Adipocyte (in vitro differentiated cells): ENCODE data around the gene ADSS1.
A peak's percentile ranks its signal among the peaks of the same experiment; 100 is the strongest.

Experiments
- DNase-seq: peaks from one replicate; pipeline ENCODE4 v3.0.0-alpha.2; 2015; ENCODE audit warnings: low read depth
- H3K27me3 ChIP-seq: replicated peaks from 2 replicates; pipeline ENCODE4 v1.7.0; 2013; ENCODE audit warnings: mild to moderate bottlenecking, low read length, moderate library complexity; ENCODE audit not compliant: control insufficient read depth, insufficient read depth
- H3K36me3 ChIP-seq: 2 replicates; pipeline ENCODE4 v1.7.0; 2013; ENCODE audit warnings: low read length, mild to moderate bottlenecking, moderate library complexity; ENCODE audit not compliant: control insufficient read depth, insufficient read depth, severe bottlenecking
- H3K4me1 ChIP-seq: 2 replicates; pipeline ENCODE4 v1.7.0; 2013; ENCODE audit warnings: mild to moderate bottlenecking, low read length, moderate library complexity; ENCODE audit not compliant: control insufficient read depth, insufficient read depth
- H3K4me3 ChIP-seq: 2 replicates; pipeline ENCODE4 v1.7.0; 2013; ENCODE audit warnings: mild to moderate bottlenecking, low read length, moderate library complexity
- H3K9ac ChIP-seq: 2 replicates; pipeline ENCODE4 v1.7.0; 2013; ENCODE audit warnings: mild to moderate bottlenecking, low read length, moderate library complexity
- H3K9me3 ChIP-seq: 2 replicates; pipeline ENCODE4 v1.7.0; 2013; ENCODE audit warnings: mild to moderate bottlenecking, low read length, moderate library complexity; ENCODE audit not compliant: control insufficient read depth

The ADSS1 gene

GRCh38 chr14:104732931-104733681 is 9.1 kb downstream of the ADSS1 start:
- no peak overlapping the region for H3K4me3 ChIP-seq
- no peaks in the 10 kb centered on the region for H3K36me3 ChIP-seq
- H3K9ac ChIP-seq: no peak overlapping the region
- H3K9me3 ChIP-seq: no peaks in the 10 kb centered on the region
- H3K27me3 ChIP-seq: no peaks in the 10 kb centered on the region
- no peak for DNase-seq
- peaks cover 17% of the 10 kb centered on the region for H3K4me1 ChIP-seq

DNA sequence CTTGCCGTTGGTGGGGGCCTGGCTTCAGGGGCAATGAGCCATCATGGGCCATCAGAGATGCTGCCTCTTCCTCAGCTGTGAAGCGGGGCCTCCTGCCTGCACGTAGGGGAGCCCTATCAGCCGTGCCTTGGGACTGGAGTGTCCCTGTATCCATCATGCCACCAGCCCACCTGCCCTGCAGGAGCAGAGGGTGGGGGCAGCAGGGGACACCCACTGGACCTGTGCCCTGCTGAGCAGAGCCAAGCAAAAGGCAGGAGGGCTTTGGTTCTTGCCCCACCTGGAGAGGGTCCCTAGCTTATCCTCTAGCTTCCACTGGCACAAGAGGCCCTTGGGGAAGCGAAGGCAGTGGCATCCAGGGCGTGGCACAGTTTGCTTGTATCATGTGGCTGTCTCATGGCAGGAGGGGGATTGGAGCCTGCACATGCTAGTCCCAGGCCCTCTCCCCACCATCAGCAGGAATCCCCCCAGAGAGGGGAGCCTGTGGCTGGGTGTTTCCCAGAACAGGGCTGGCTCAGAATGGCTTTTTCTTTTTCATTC is 10.1 kb downstream of the ADSS1 start:
- Histone ChIP-seq H3K9ac (no peak overlapping the region), H3K4me3 (no peak overlapping the region), H3K36me3 (no peaks in the 10 kb centered on the region), H3K4me1 (peaks cover 17% of the 10 kb centered on the region), H3K9me3 (no peaks in the 10 kb centered on the region), H3K27me3 (no peaks in the 10 kb centered on the region)
- no peak for DNase-seq

- peaks cover 17% of the 10 kb centered on the region for H3K4me1 ChIP-seq
- no peak for DNase-seq
- H3K9me3 ChIP-seq: no peaks in the 10 kb centered on the region
- no peak overlapping the region for H3K4me3 ChIP-seq
- H3K36me3 ChIP-seq: no peaks in the 10 kb centered on the region
- no peaks in the 10 kb centered on the region for H3K27me3 ChIP-seq
- H3K9ac ChIP-seq: no peak overlapping the region
These were observed 10.6 kb downstream of the ADSS1 start for GRCh38 chr14:104734601-104734990.

- Histone ChIP-seq H3K9me3 (no peaks in the 10 kb centered on the region), H3K9ac (peak overlapping the region; percentile 11), H3K27me3 (no peaks in the 10 kb centered on the region), H3K4me1 (peaks cover 17% of the 10 kb centered on the region), H3K4me3 (no peak overlapping the region), H3K36me3 (no peaks in the 10 kb centered on the region)
- no peak for DNase-seq
These were observed 11.2 kb downstream of the ADSS1 start for GRCh38 chr14:104734991-104735779.

- Histone ChIP-seq H3K4me3 (no peak overlapping the region), H3K36me3 (no peaks in the 10 kb centered on the region), H3K9ac (peak overlapping the region; percentile 60), H3K9me3 (no peaks in the 10 kb centered on the region), H3K27me3 (no peaks in the 10 kb centered on the region), H3K4me1 (peaks cover 17% of the 10 kb centered on the region)
- DNase-seq: peak; percentile 91
These were observed 12.0 kb downstream of the ADSS1 start for GRCh38 chr14:104735830-104736642.

GRCh38 chr14:104738375-104739019 is 14.5 kb downstream of the ADSS1 start:
- no peak for DNase-seq
- Histone ChIP-seq H3K9ac (no peak overlapping the region), H3K4me1 (peaks cover 17% of the 10 kb centered on the region), H3K36me3 (no peaks in the 10 kb centered on the region), H3K9me3 (no peaks in the 10 kb centered on the region), H3K4me3 (no peak overlapping the region), H3K27me3 (no peaks in the 10 kb centered on the region)

GRCh38 chr14:104739026-104739425 is 15.0 kb downstream of the ADSS1 start:
- no peaks in the 10 kb centered on the region for H3K27me3 ChIP-seq
- H3K4me3 ChIP-seq: no peak overlapping the region
- H3K9me3 ChIP-seq: no peaks in the 10 kb centered on the region
- H3K36me3 ChIP-seq: no peaks in the 10 kb centered on the region
- no peak for DNase-seq
- H3K9ac ChIP-seq: no peak overlapping the region
- H3K4me1 ChIP-seq: peaks cover 17% of the 10 kb centered on the region

GRCh38 chr14:104739546-104740516 is 15.8 kb downstream of the ADSS1 start:
- no peak overlapping the region for H3K9ac ChIP-seq
- H3K27me3 ChIP-seq: no peaks in the 10 kb centered on the region
- DNase-seq: no peak
- no peak overlapping the region for H3K4me3 ChIP-seq
- H3K4me1 ChIP-seq: peaks cover 17% of the 10 kb centered on the region
- H3K36me3 ChIP-seq: no peaks in the 10 kb centered on the region
- H3K9me3 ChIP-seq: no peaks in the 10 kb centered on the region

DNA sequence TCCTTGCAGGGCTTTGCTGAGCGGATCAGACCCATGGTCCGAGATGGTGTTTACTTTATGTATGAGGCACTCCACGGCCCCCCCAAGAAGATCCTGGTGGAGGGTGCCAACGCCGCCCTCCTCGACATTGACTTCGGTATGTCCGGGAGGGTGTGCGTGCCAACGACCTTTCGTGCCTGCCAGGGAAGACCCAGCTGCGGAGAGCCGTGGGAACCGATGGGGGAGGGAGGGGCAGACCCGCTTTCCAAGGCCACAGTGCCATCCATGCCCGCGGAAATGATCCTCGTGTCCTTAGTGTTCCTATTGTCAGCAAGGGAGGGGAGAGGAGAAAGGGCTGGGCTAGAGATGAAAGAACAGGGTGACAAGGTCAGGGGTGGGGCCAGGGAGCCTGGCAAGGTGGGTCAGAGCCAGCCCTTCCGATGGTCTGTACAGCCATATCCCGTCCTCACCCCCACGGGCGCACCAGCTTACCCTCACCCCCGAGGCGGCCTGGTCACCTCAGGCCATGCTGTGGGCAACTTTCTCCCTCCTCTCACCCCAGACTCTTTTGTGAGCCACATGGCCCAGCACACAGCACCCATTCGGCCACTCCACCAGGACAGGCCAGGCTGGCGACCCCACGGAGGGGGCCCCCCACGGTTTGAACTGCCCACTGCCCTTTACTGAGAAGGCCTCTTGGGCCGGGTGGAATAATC is 17.2 kb downstream of the ADSS1 start:
- no peak for DNase-seq
- H3K36me3 ChIP-seq: no peaks in the 10 kb centered on the region
- no peak overlapping the region for H3K4me3 ChIP-seq
- peaks cover 13% of the 10 kb centered on the region for H3K4me1 ChIP-seq
- H3K27me3 ChIP-seq: no peaks in the 10 kb centered on the region
- no peaks in the 10 kb centered on the region for H3K9me3 ChIP-seq
- H3K9ac ChIP-seq: no peak overlapping the region
